ENCODE data around the gene GRHPR. TPM values are rescaled to one million over a fixed set of nuclear protein-coding genes. Genes with fewer than 3 reads are reported as not detected.
A peak's percentile ranks its signal among the peaks of the same experiment; 100 is the strongest.

The GRHPR gene
- total and polyA plus RNA-seq, 10 of the 15 experiments (the other 5 are each of a cell fraction or from before 2014, with no cell fraction given), result 52.4 to 194 (median 126) TPM

DNA sequence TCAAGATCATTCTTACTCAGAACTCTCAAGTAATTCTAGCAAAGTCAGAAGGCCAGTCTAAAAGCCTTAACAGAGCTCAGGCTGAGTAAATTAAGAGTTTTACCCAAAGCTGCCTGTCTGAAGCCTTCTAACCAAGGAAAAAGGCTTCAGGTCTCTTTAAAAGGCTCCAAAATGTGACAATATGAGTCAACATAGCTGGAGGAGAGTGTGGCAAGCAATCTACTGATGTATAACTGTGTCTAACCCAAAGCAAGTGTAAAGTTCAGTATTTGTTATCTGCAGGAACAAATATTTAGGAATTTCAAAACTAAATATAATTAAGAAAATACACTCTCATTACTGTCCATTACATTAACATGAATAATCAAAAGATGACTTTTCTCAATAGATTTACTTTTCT lies 31.7 kb downstream of the GRHPR start:
- ChIA-PET SMC1A (ENCODE audit: uncharacterized antibody, unreplicated experiment) (interaction anchor here (6.5 kb wide), 1 partner anchor 9 kb away, joined by 33 read pairs; the partner anchor contains the start of gene ZBTB5), POLR2A (interaction anchor here (1.1 kb wide), 1 partner anchor 10 kb away, joined by 3 read pairs; no protein-coding TSS in a partner anchor), RAD21 (ENCODE audit: unreplicated experiment) (interaction anchor here (3.2 kb wide), 1 partner anchor 9 kb away, joined by 8 read pairs; no protein-coding TSS in a partner anchor), CTCF (interaction anchor here (0.8 kb wide), 1 partner anchor 14 kb away, joined by 3 read pairs; no protein-coding TSS in a partner anchor)
- Histone ChIP-seq H3K4me3 (no peak overlapping the region), H3K9ac (ENCODE audit: control insufficient read depth, insufficient read depth, low read length) (no peak overlapping the region), H3K36me3 (ENCODE audit: control insufficient read depth in 2 of 2, insufficient read depth in 2 of 2, low read length in 1 of 2) (peaks cover 0 to 7% of the 10 kb centered on the region in 2 experiments; a peak in 2 of 4 replicates), H3K27me3 (replicated peaks in 1 of 2; ENCODE audit: control insufficient read depth in 2 of 2, insufficient read depth in 2 of 2, low read length in 1 of 2) (no peaks in the 10 kb centered on the region), H2AFZ (ENCODE audit: control insufficient read depth, low read depth, low read length) (no peak overlapping the region), H3K79me2 (ENCODE audit: control insufficient read depth, insufficient read depth, low read length) (peaks cover 71% of the 10 kb centered on the region), H3K4me2 (ENCODE audit: control insufficient read depth, insufficient read depth) (no peak overlapping the region), H4K20me1 (ENCODE audit: control insufficient read depth, insufficient read depth) (no peaks in the 10 kb centered on the region), H3K4me1 (ENCODE audit: control insufficient read depth, insufficient read depth, low read length) (peaks cover 13% of the 10 kb centered on the region), H3K27ac (ENCODE audit: control insufficient read depth, insufficient read depth) (no peak overlapping the region), H3K9me3 (replicated peaks; ENCODE audit: control insufficient read depth, insufficient read depth, low read length) (no peaks in the 10 kb centered on the region; the same call in 2 of the 3 replicates)
- ATAC-seq (no peak), DNase-seq (ENCODE audit: low read depth, low spot score) (no peak), FAIRE-seq (no peak)
- intact Hi-C loops (cut with micrococcal nuclease; ENCODE audit: unreplicated experiment) (no loop called here), in situ Hi-C loops (cut with MboI) (no loop called here)
- TF ChIP-seq, protein P1, sequence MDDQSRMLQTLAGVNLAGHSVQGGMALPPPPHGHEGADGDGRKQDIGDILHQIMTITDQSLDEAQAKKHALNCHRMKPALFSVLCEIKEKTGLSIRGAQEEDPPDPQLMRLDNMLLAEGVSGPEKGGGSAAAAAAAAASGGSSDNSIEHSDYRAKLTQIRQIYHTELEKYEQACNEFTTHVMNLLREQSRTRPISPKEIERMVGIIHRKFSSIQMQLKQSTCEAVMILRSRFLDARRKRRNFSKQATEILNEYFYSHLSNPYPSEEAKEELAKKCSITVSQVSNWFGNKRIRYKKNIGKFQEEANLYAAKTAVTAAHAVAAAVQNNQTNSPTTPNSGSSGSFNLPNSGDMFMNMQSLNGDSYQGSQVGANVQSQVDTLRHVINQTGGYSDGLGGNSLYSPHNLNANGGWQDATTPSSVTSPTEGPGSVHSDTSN (IDR thresholded peaks at IDR 0.05; ENCODE audit: insufficient replicate concordance, low read depth, low read length), result no peak
- TF ChIP-seq HDAC2 (IDR thresholded peaks at IDR 0.05), result no peak
- BruUV-seq (replicated peaks), result no TSS peak

DNA sequence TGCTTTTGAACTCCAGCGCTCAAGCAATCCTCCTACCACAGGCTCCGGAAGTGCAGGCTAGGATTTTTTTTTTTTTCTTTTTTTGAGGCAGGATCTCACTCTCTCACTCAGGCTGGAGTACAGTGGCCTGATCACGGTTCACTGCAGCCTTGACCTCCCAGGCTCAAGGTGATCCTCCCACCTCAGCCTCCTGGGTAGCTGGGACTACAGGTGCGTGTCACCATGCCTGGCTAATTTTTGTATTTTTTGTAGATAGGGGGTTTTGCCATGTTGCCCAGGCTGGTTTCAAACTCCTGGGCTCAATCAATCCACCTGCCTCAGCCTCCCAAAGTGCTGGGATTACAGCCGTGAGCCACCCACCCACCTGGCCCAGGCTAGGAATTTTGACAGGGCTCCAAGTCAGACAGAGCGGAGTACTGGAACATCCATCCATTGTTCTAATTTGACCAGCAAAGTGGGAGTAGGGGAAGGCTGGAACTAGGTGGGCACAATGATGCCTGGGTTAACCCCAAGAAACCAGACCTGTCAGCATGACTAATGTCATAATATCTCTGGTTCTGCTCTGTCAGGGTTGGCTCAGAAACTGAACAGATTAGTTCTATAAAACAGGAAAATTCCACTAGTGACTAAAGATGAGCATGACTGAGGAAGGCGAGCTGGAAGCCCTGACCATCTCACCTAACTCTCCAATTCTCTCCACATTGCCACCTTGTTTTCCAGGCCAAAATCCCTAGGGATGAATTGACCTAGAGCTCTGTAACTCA lies 33.6 kb downstream of the GRHPR start:
- peak overlapping the region; percentile 71 for H3K27ac ChIP-seq (ENCODE audit: control insufficient read depth, insufficient read depth)
- POLR2A ChIA-PET, result interaction anchor here (1.1 kb wide), 1 partner anchor 42 kb away, joined by 3 read pairs; no protein-coding TSS in a partner anchor
- TF ChIP-seq ATF7 (IDR thresholded peaks at IDR 0.05; ENCODE audit: low read depth), result no peak
- no peak for TF ChIP-seq ETV6 (conservative IDR thresholded peaks at IDR 0.05 in 1 of 2, IDR thresholded peaks at IDR 0.05 in 1 of 2; ENCODE audit: borderline replicate concordance in 1 of 2, low read depth in 1 of 2)
- no peak for TF ChIP-seq ZNF207 (IDR thresholded peaks at IDR 0.05; ENCODE audit: borderline replicate concordance)
- TF ChIP-seq BCL11A (IDR thresholded peaks at IDR 0.05; ENCODE audit: low read depth, low read length), result no peak
- TF ChIP-seq, protein P2, sequence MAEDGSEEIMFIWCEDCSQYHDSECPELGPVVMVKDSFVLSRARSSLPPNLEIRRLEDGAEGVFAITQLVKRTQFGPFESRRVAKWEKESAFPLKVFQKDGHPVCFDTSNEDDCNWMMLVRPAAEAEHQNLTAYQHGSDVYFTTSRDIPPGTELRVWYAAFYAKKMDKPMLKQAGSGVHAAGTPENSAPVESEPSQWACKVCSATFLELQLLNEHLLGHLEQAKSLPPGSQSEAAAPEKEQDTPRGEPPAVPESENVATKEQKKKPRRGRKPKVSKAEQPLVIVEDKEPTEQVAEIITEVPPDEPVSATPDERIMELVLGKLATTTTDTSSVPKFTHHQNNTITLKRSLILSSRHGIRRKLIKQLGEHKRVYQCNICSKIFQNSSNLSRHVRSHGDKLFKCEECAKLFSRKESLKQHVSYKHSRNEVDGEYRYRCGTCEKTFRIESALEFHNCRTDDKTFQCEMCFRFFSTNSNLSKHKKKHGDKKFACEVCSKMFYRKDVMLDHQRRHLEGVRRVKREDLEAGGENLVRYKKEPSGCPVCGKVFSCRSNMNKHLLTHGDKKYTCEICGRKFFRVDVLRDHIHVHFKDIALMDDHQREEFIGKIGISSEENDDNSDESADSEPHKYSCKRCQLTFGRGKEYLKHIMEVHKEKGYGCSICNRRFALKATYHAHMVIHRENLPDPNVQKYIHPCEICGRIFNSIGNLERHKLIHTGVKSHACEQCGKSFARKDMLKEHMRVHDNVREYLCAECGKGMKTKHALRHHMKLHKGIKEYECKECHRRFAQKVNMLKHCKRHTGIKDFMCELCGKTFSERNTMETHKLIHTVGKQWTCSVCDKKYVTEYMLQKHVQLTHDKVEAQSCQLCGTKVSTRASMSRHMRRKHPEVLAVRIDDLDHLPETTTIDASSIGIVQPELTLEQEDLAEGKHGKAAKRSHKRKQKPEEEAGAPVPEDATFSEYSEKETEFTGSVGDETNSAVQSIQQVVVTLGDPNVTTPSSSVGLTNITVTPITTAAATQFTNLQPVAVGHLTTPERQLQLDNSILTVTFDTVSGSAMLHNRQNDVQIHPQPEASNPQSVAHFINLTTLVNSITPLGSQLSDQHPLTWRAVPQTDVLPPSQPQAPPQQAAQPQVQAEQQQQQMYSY (CRISPR knock-in tag; IDR thresholded peaks at IDR 0.05), result no peak

More for the DNA sequence above, 33.6 kb downstream of the GRHPR start:
- no peaks in the 10 kb centered on the region for H4K20me1 ChIP-seq (ENCODE audit: control insufficient read depth, insufficient read depth)
- peaks cover 0 to 7% of the 10 kb centered on the region in 2 experiments; a peak in 2 of 4 replicates for H3K36me3 ChIP-seq (ENCODE audit: control insufficient read depth in 2 of 2, insufficient read depth in 2 of 2, low read length in 1 of 2)
- ChIA-PET SMC1A (ENCODE audit: uncharacterized antibody, unreplicated experiment) (interaction anchor here (1.0 to 6.5 kb wide), 6 partner anchors 7 to 45 kb away, joined by 3 to 33 read pairs (median 3); partner anchors contain the start of genes POLR1E and ZBTB5), CTCF (interaction anchor here (0.6 to 1.7 kb wide), 7 partner anchors 25 to 583 kb away, joined by 3 to 6 read pairs (median 3); no protein-coding TSS in a partner anchor), RAD21 (ENCODE audit: unreplicated experiment) (interaction anchor here (0.6 to 1.4 kb wide), 3 partner anchors 40 to 46 kb away, joined by 3 read pairs; no protein-coding TSS in a partner anchor)
- H3K9me3 ChIP-seq (replicated peaks; ENCODE audit: control insufficient read depth, insufficient read depth, low read length), result no peaks in the 10 kb centered on the region; the same call in 2 of the 3 replicates
- DNase-seq (ENCODE audit: low read depth, low spot score), result no peak
- H3K4me2 ChIP-seq (ENCODE audit: control insufficient read depth, insufficient read depth), result peak overlapping the region; percentile 72
- FAIRE-seq, result no peak
- peak; percentile 59 for ATAC-seq
- H2AFZ ChIP-seq (ENCODE audit: control insufficient read depth, low read depth, low read length), result no peak overlapping the region
- H3K9ac ChIP-seq (ENCODE audit: control insufficient read depth, insufficient read depth, low read length), result no peak overlapping the region
- H3K27me3 ChIP-seq (replicated peaks in 1 of 2; ENCODE audit: control insufficient read depth in 2 of 2, insufficient read depth in 2 of 2, low read length in 1 of 2), result no peaks in the 10 kb centered on the region
- BruUV-seq (replicated peaks), result no TSS peak
- peaks cover 78% of the 10 kb centered on the region for H3K79me2 ChIP-seq (ENCODE audit: control insufficient read depth, insufficient read depth, low read length)
- intact Hi-C loops (cut with micrococcal nuclease; ENCODE audit: unreplicated experiment), result no loop called here
- H3K4me1 ChIP-seq (ENCODE audit: control insufficient read depth, insufficient read depth, low read length), result peaks cover 13% of the 10 kb centered on the region
- H3K4me3 ChIP-seq, result no peak overlapping the region
- in situ Hi-C loops (cut with MboI), result no loop called here
- 83% methylated on average over 6 of the region's 7 CpGs for WGBS (ENCODE audit: insufficient coverage, insufficient replicate concordance, low lambda C conversion rate, missing lambda C conversion rate)

All from GM12878 (cell line).